ENCODE measurements around the gene PPP6R2. TPM values are rescaled to one million over a fixed set of nuclear protein-coding genes. Genes with fewer than 3 reads are reported as not detected.
A peak's percentile ranks its signal among the peaks of the same experiment; 100 is the strongest.

The PPP6R2 gene
- total and polyA plus RNA-seq, 11 donors = 29.6 to 68.1 (median 41.5) TPM

- Histone ChIP-seq H3K27me3 (peaks cover 25 to 63% (median 34%) of the 10 kb centered on the region in 9 donors), H3K4me3 (no peak overlapping the region), H3K27ac (no peak overlapping the region), H3K36me3 (no peaks in the 10 kb centered on the region), H3K4me1 (peaks cover 0 to 17% (median 4%) of the 10 kb centered on the region in 12 donors), H3K9me3 (no peaks in the 10 kb centered on the region)
- intact Hi-C loops (cut with DNase I) = no loop called here
- no peak for DNase-seq
- TF ChIP-seq POLR2A (IDR thresholded peaks at IDR 0.05) (no peak), CTCF (IDR thresholded peaks at IDR 0.05) (no peak)
- 81 to 89% (median 86%) methylated on average over 9 to 10 of the region's 10 CpGs for WGBS, 4 donors
- ATAC-seq = no peak
These were observed 140.0 kb downstream of the PPP6R2 start for GRCh38 chr22:50483106-50483505.

- WGBS, 4 donors = 88 to 92% (median 89%) methylated on average over 5 to 8 of the region's 8 CpGs
- H3K27me3 ChIP-seq = peaks cover 25 to 66% (median 34%) of the 10 kb centered on the region in 9 donors
- ATAC-seq = no peak
- peaks cover 0 to 17% (median 4%) of the 10 kb centered on the region in 12 donors for H3K4me1 ChIP-seq
- H3K9me3 ChIP-seq = no peaks in the 10 kb centered on the region
- TF ChIP-seq POLR2A (IDR thresholded peaks at IDR 0.05) (no peak), CTCF (IDR thresholded peaks at IDR 0.05) (no peak)
- H3K27ac ChIP-seq = no peak overlapping the region
- intact Hi-C loops (cut with DNase I) = no loop called here
- no peak overlapping the region for H3K4me3 ChIP-seq
- no peaks in the 10 kb centered on the region for H3K36me3 ChIP-seq
- peak in 1 of 5 donors; percentile 24 for DNase-seq
These were observed 140.4 kb downstream of the PPP6R2 start for GRCh38 chr22:50483556-50483955.

GRCh38 chr22:50483977-50484853 lies 141.1 kb downstream of the PPP6R2 start:
- H3K27me3 ChIP-seq = peaks cover 25 to 62% (median 34%) of the 10 kb centered on the region in 9 donors
- 84 to 92% (median 89%) methylated on average over 22 to 31 of the region's 31 CpGs for WGBS, 4 donors
- intact Hi-C loops (cut with DNase I) = no loop called here
- TF ChIP-seq POLR2A (IDR thresholded peaks at IDR 0.05) = no peak
- TF ChIP-seq CTCF (IDR thresholded peaks at IDR 0.05) = no peak
- no peaks in the 10 kb centered on the region for H3K36me3 ChIP-seq
- ATAC-seq = no peak
- H3K4me3 ChIP-seq = no peak overlapping the region
- H3K9me3 ChIP-seq = no peaks in the 10 kb centered on the region
- peaks cover 0 to 17% (median 4%) of the 10 kb centered on the region in 12 donors for H3K4me1 ChIP-seq
- DNase-seq = peak in 2 of 5 donors; percentile 20 to 28
- H3K27ac ChIP-seq = no peak overlapping the region
